IMR-90 (cell line): ENCODE measurements around the gene ITFG1. TPM values are rescaled to one million over a fixed set of nuclear protein-coding genes. Genes with fewer than 3 reads are reported as not detected.

Experiments
- ATAC-seq: fragments of 200-7000 bp; cut with Tn5 transposase; 2 replicates; pipeline ENCODE4 v1.9.1; 2020; ENCODE audit warnings: low read depth, mild to moderate bottlenecking, moderate library complexity
- BruUV-seq: library from RNA; stranded (reverse); fragments of 400-500 nt; replicated peaks from 2 replicates; lab custom pipeline; 2021; lab: Mats Ljungman, UMichigan
- CTCF ChIA-PET: fragments of 300-600 bp; formaldehyde crosslinking; extraction: SDS; loops from one replicate; lab custom pipeline; 2021; ENCODE audit warnings: antibody characterized with exemption; lab: Yijun Ruan, JAX
- POLR2A ChIA-PET: fragments of 300-600 bp; sonication (Branson Sonifier 250); formaldehyde crosslinking; loops from one replicate; lab custom pipeline; 2022; ENCODE audit warnings: antibody characterized with exemption; ENCODE audit not compliant: unreplicated experiment; lab: Charles Lee
- DNase-seq: peaks from one replicate; pipeline ENCODE4 v3.0.0; 2013
- H2AFZ ChIP-seq: replicated peaks from 2 replicates; pipeline ENCODE3; 2013; ENCODE audit warnings: low read length, mild to moderate bottlenecking; ENCODE audit not compliant: poor library complexity
- H2AK5ac ChIP-seq: 2 replicates; pipeline ENCODE4 v1.6.1; 2013; ENCODE audit warnings: low read depth, low read length, inconsistent platforms
- H2AK9ac ChIP-seq: replicated peaks from 2 replicates; pipeline ENCODE3; 2013; ENCODE audit warnings: mild to moderate bottlenecking, low read depth, low read length, moderate library complexity; ENCODE audit not compliant: poor library complexity
- H2BK120ac ChIP-seq: 2 replicates; pipeline ENCODE4 v1.6.1; 2013; ENCODE audit warnings: low read depth, low read length, inconsistent platforms
- H2BK15ac ChIP-seq: 3 replicates; pipeline ENCODE4 v1.6.1; 2013; ENCODE audit warnings: low read depth, low read length, inconsistent platforms
- H2BK20ac ChIP-seq: 2 replicates; pipeline ENCODE4 v1.6.1; 2013; ENCODE audit warnings: low read depth, mild to moderate bottlenecking, inconsistent platforms, low read length, moderate library complexity
- H2BK5ac ChIP-seq: 2 replicates; pipeline ENCODE4 v1.6.1; 2013; ENCODE audit warnings: mild to moderate bottlenecking, low read depth, low read length, inconsistent platforms; ENCODE audit not compliant: poor library complexity, severe bottlenecking
- H3K14ac ChIP-seq: replicated peaks from 2 replicates; pipeline ENCODE4 v1.6.1; 2013; ENCODE audit warnings: low read depth, low read length, inconsistent platforms
- H3K18ac ChIP-seq: 2 replicates; pipeline ENCODE4 v1.6.1; 2013; ENCODE audit warnings: low read depth, low read length, control low read depth
- H3K23ac ChIP-seq: 2 replicates; pipeline ENCODE4 v1.6.1; 2013; ENCODE audit warnings: low read depth, low read length, inconsistent platforms
- H3K27ac ChIP-seq: 2 replicates; pipeline ENCODE4 v1.5.1; 2013; ENCODE audit warnings: mild to moderate bottlenecking, control low read depth, low read length; ENCODE audit not compliant: insufficient read depth
- H3K27me3 ChIP-seq: 2 replicates; pipeline ENCODE4 v1.6.1; 2013; ENCODE audit warnings: low read length; ENCODE audit not compliant: control insufficient read depth, insufficient read depth
- H3K36me3 ChIP-seq: 2 replicates; pipeline ENCODE4 v1.6.1; 2013; ENCODE audit warnings: low read length, mixed read lengths; ENCODE audit not compliant: control insufficient read depth, insufficient read depth
- H3K4ac ChIP-seq: 2 replicates; pipeline ENCODE4 v1.6.1; 2013; ENCODE audit warnings: low read depth, low read length, inconsistent platforms
- H3K4me1 ChIP-seq: 2 replicates; pipeline ENCODE4 v1.6.1; 2013; ENCODE audit warnings: low read length, mixed read lengths; ENCODE audit not compliant: control insufficient read depth, insufficient read depth
- H3K4me2 ChIP-seq: 2 replicates; pipeline ENCODE4 v1.6.1; 2013; ENCODE audit warnings: low read depth, mild to moderate bottlenecking, control low read depth, low read length, moderate library complexity
- H3K4me3 ChIP-seq: 2 replicates; pipeline ENCODE4 v1.5.1; 2013; ENCODE audit warnings: low read depth, mild to moderate bottlenecking, control low read depth, low read length, moderate library complexity; ENCODE audit not compliant: insufficient read depth
- H3K56ac ChIP-seq: 2 replicates; pipeline ENCODE4 v1.6.1; 2013; ENCODE audit warnings: low read length, inconsistent platforms; ENCODE audit not compliant: insufficient read depth; ENCODE audit errors: extremely low read depth
- H3K79me1 ChIP-seq, 2 experiments: 2 replicates each; pipeline ENCODE4 v1.6.1; 2013; ENCODE audit warnings: low read length in 2 of 2, inconsistent platforms in 1 of 2, low read depth in 1 of 2
- H3K9ac ChIP-seq: 2 replicates; pipeline ENCODE4 v1.6.1; 2013; ENCODE audit warnings: low read depth, low read length, control low read depth
- H3K9me1 ChIP-seq: 2 replicates; pipeline ENCODE4 v1.6.1; 2013; ENCODE audit warnings: low read length, inconsistent platforms; ENCODE audit not compliant: insufficient read depth
- H3K9me3 ChIP-seq: 2 replicates; pipeline ENCODE4 v1.6.1; 2013; ENCODE audit warnings: low read length; ENCODE audit not compliant: control insufficient read depth, insufficient read depth
- H4K20me1 ChIP-seq: 2 replicates; pipeline ENCODE4 v1.6.1; 2013; ENCODE audit warnings: low read length, inconsistent platforms; ENCODE audit not compliant: insufficient read depth
- H4K5ac ChIP-seq: 2 replicates; pipeline ENCODE4 v1.6.1; 2013; ENCODE audit warnings: mild to moderate bottlenecking, low read depth, low read length, control low read depth
- H4K8ac ChIP-seq, 2 experiments: 2 replicates each; pipeline ENCODE4 v1.6.1; 2013; ENCODE audit warnings: low read depth in 2 of 2, low read length in 2 of 2, control low read depth in 1 of 2, inconsistent platforms in 1 of 2
- H4K91ac ChIP-seq: 2 replicates; pipeline ENCODE4 v1.6.1; 2013; ENCODE audit warnings: low read depth, low read length, inconsistent platforms; ENCODE audit not compliant: insufficient read depth
- BHLHE40 ChIP-seq: fragments of 150-350 bp; IDR thresholded peaks from 2 replicates; pipeline ENCODE4 v1.6.1; 2016; ENCODE audit warnings: mild to moderate bottlenecking, low read depth, low read length
- CEBPB ChIP-seq: IDR thresholded peaks from 2 replicates; pipeline ENCODE4 v1.6.1; 2012; ENCODE audit warnings: low read depth, low read length, improper control_type of control experiment
- CHD1 ChIP-seq: IDR thresholded peaks from 2 replicates; pipeline ENCODE4 v1.6.1; 2012; ENCODE audit warnings: low read depth, low read length, improper control_type of control experiment
- CTCF ChIP-seq: conservative IDR thresholded peaks from 2 replicates; pipeline ENCODE4 v1.5.1; 2012; ENCODE audit warnings: mild to moderate bottlenecking, low read depth, low read length, improper control_type of control experiment
- ELK1 ChIP-seq: fragments of 150-350 bp; IDR thresholded peaks from 2 replicates; pipeline ENCODE4 v1.6.1; 2016; ENCODE audit warnings: low read depth, mild to moderate bottlenecking, low read length, moderate library complexity, borderline replicate concordance
- FOS ChIP-seq: fragments of 150-350 bp; IDR thresholded peaks from 2 replicates; pipeline ENCODE4 v1.6.1; 2016; ENCODE audit warnings: low read depth, low read length
- MAZ ChIP-seq: IDR thresholded peaks from 2 replicates; pipeline ENCODE4 v1.6.1; 2012; ENCODE audit warnings: low read depth, mild to moderate bottlenecking, low read length, improper control_type of control experiment, moderate library complexity, borderline replicate concordance
- MXI1 ChIP-seq: IDR thresholded peaks from 2 replicates; pipeline ENCODE4 v1.6.1; 2012; ENCODE audit warnings: low read depth, mild to moderate bottlenecking, low read length, moderate library complexity, borderline replicate concordance
- NFE2L2 ChIP-seq: fragments of 150-350 bp; IDR thresholded peaks from 2 replicates; pipeline ENCODE4 v1.6.1; 2016; ENCODE audit warnings: low read depth, mild to moderate bottlenecking, low read length
- POLR2A ChIP-seq: IDR thresholded peaks from 2 replicates; pipeline ENCODE4 v1.6.1; 2012; ENCODE audit warnings: mild to moderate bottlenecking, low read depth, low read length
- RAD21 ChIP-seq: IDR thresholded peaks from 2 replicates; pipeline ENCODE4 v1.6.1; 2012; ENCODE audit warnings: low read length, improper control_type of control experiment
- RCOR1 ChIP-seq: IDR thresholded peaks from 2 replicates; pipeline ENCODE4 v1.6.1; 2012; ENCODE audit warnings: mild to moderate bottlenecking, low read length, improper control_type of control experiment; ENCODE audit not compliant: insufficient replicate concordance
- RFX5 ChIP-seq: IDR thresholded peaks from 2 replicates; pipeline ENCODE4 v1.8.0; 2012; ENCODE audit warnings: low read depth, mild to moderate bottlenecking, low read length, moderate library complexity
- SMC3 ChIP-seq: fragments of 150-350 bp; IDR thresholded peaks from 2 replicates; pipeline ENCODE4 v1.6.1; 2016; ENCODE audit warnings: low read depth, mild to moderate bottlenecking, antibody characterized with exemption, low read length, moderate library complexity
- USF2 ChIP-seq: fragments of 150-350 bp; IDR thresholded peaks from 2 replicates; pipeline ENCODE4 v1.6.1; 2017; ENCODE audit warnings: mild to moderate bottlenecking, antibody characterized with exemption, low read length, low read depth
- WGBS, 2 experiments: methylation state at CpG; one replicate each; pipeline versions ENCODE4 v1.1.5 to v1.1.7; 2013; ENCODE audit warnings: missing lambda C conversion rate in 2 of 2; ENCODE audit not compliant: insufficient read length in 1 of 2; ENCODE audit errors: extremely low coverage in 2 of 2; 5-methylcytosine and 5-hydroxymethylcytosine counted together
- dilution Hi-C: fragments of 300-500 bp; cut with HindIII; formaldehyde crosslinking; loops from one replicate; pipeline ENCODE4 v1.14.3; 2018; ENCODE audit warnings: low sequenced_read_pairs; ENCODE audit not compliant: unreplicated experiment
- in situ Hi-C: fragments of 300-500 bp; cut with MboI; formaldehyde crosslinking; loops from 3 replicates; pipeline ENCODE4 v1.14.3; 2019; ENCODE audit warnings: low sequenced_read_pairs, inconsistent platforms, mixed read lengths
- intact Hi-C: fragments of 100-400 bp; cut with micrococcal nuclease; formaldehyde crosslinking; loops from 2 replicates; pipeline ENCODE4 v1.10.0; 2022
- polyA plus RNA-seq, 3 experiments: library from polyadenylated mRNA; depleted of rRNA; stranded (reverse); fragments of >200 nt; gene quantifications; 2 replicates each; pipeline ENCODE4 v1.2.3, GENCODE V29; 2012; ENCODE audit warnings: low replicate concordance in 1 of 3
- total RNA-seq: library from RNA; depleted of rRNA; stranded (reverse); fragments of >200 nt; gene quantifications from 2 replicates; pipeline ENCODE4 v1.2.3, GENCODE V29; 2012

Gene ITFG1
- total and polyA plus RNA-seq, 2 of the 4 experiments (the other 2 are of a cell fraction) = 54.3 to 60.4 TPM

GRCh38 chr16:47395733-47396498 is 64.9 kb downstream of the ITFG1 start:
- H2AFZ ChIP-seq = no peak overlapping the region
- H2BK20ac ChIP-seq = no peak overlapping the region
- no peak overlapping the region for H2BK15ac ChIP-seq
- no peak for TF ChIP-seq USF2
- TF ChIP-seq BHLHE40 = no peak
- no peak for TF ChIP-seq ELK1
- no peak for TF ChIP-seq NFE2L2
- TF ChIP-seq CTCF = no peak
- no peak for TF ChIP-seq SMC3
- no peak for TF ChIP-seq RCOR1
- TF ChIP-seq FOS = no peak
- TF ChIP-seq MAZ = no peak
- no peak for TF ChIP-seq CHD1
- TF ChIP-seq POLR2A = no peak
- TF ChIP-seq RFX5 = no peak
- TF ChIP-seq CEBPB = no peak
- TF ChIP-seq MXI1 = no peak
- no peak for TF ChIP-seq RAD21
- in situ Hi-C loops = no loop called here
- no peak overlapping the region for H2AK9ac ChIP-seq
- no peak overlapping the region for H2BK5ac ChIP-seq
- no peak overlapping the region for H3K9ac ChIP-seq
- no peak overlapping the region for H4K5ac ChIP-seq
- no peak overlapping the region for H3K14ac ChIP-seq
- no peaks in the 10 kb centered on the region for H3K4me1 ChIP-seq
- H3K23ac ChIP-seq = no peak overlapping the region
- DNase-seq (no peak), ATAC-seq (no peak)
- no peak overlapping the region for H3K4me2 ChIP-seq
- H3K79me1 ChIP-seq = no peaks in the 10 kb centered on the region; a peak in 2 of 4 replicates
- H4K20me1 ChIP-seq = no peaks in the 10 kb centered on the region
- H4K8ac ChIP-seq = no peak overlapping the region
- ChIA-PET CTCF (interaction anchor here (0.6 kb wide), 1 partner anchor 411 kb away, joined by 3 read pairs; no protein-coding TSS in a partner anchor), POLR2A (no interaction called here)
- no peak overlapping the region for H2AK5ac ChIP-seq
- H3K18ac ChIP-seq = no peak overlapping the region
- H3K56ac ChIP-seq = no peak overlapping the region
- H3K27me3 ChIP-seq = no peaks in the 10 kb centered on the region
- peaks cover 4% of the 10 kb centered on the region for H3K36me3 ChIP-seq
- WGBS, 2 experiments = 83% methylated on average over 1 of the region's 4 CpGs; no CpG with 5 or more reads in 1 of the 2 experiments
- dilution Hi-C loops = no loop called here
- no peaks in the 10 kb centered on the region; the same call in 1 of the 2 replicates for H3K9me1 ChIP-seq
- H3K4me3 ChIP-seq = no peak overlapping the region
- H3K27ac ChIP-seq = no peak overlapping the region
- intact Hi-C loops = no loop called here
- H3K4ac ChIP-seq = no peak overlapping the region
- BruUV-seq = no TSS peak
- H4K91ac ChIP-seq = no peak overlapping the region
- no peak overlapping the region for H2BK120ac ChIP-seq
- H3K9me3 ChIP-seq = no peaks in the 10 kb centered on the region
